Progenitor cell of endocrine pancreas (in vitro differentiated cells): ENCODE measurements around the gene LRAT. TPM values are rescaled to one million over a fixed set of nuclear protein-coding genes. Genes with fewer than 3 reads are reported as not detected.
"Not testable (repeated sequence)": the region's sequence is repeated elsewhere in the genome, so short reads cannot be mapped to it uniquely, and the experiment has no call there.

ENCODE experiments used
- DNase-seq: peaks from one replicate; pipeline ENCODE4 v3.0.0; 2021; ENCODE audit warnings: low spot score; ENCODE audit not compliant: unreplicated experiment
- H3K27ac Mint-ChIP-seq: 2 replicates; pipeline ENCODE4 v1.8.0; 2021; ENCODE audit warnings: mild to moderate bottlenecking, moderate library complexity, mixed read lengths
- H3K27me3 Mint-ChIP-seq: 2 replicates; pipeline ENCODE4 v1.8.0; 2021; ENCODE audit warnings: mixed read lengths
- H3K36me3 Mint-ChIP-seq: 2 replicates; pipeline ENCODE4 v1.8.0; 2022; ENCODE audit warnings: mixed read lengths; ENCODE audit not compliant: insufficient read depth
- H3K4me1 Mint-ChIP-seq: 2 replicates; pipeline ENCODE4 v1.8.0; 2021; ENCODE audit warnings: low read depth, mixed read lengths
- H3K4me3 Mint-ChIP-seq: 2 replicates; pipeline ENCODE4 v1.8.0; 2021; ENCODE audit warnings: low read depth, mild to moderate bottlenecking, moderate library complexity, mixed read lengths
- H3K9me3 Mint-ChIP-seq: 2 replicates; pipeline ENCODE4 v1.8.0; 2021; ENCODE audit warnings: low read depth, mixed read lengths
- total RNA-seq: library from RNA; stranded (reverse); gene quantifications from 2 replicates; pipeline ENCODE4 v1.2.1, GENCODE V29; 2021
- TF ChIP-seq, protein P1 (sequence below): fragments of 200-600 bp; sonication (generic); IDR thresholded peaks from one replicate; pipeline ENCODE4 v1.5.0; 2021; ENCODE audit warnings: antibody characterized with exemption, mild to moderate bottlenecking; ENCODE audit not compliant: unreplicated experiment

LRAT gene
- total RNA-seq, 1 donor from 2014 or later = 22.6 TPM

DNA sequence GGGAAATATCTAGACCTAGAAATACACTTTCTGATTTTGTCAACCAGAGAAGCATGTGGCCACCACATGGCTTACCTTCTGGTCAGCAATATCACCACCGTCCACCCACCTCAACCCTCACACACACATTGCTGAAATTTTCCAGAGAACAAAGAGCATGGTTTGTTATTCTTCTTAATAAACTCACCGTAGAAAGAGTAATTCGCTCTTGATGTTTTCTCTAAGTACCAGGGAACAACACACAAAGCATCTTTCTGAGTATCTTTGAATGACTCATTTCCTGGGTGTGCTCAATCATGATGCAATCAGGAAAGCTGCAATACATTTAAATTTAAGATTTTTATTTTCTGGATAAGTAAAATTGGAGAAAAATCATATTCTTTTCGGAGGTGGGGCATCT lies 24.7 kb upstream of the LRAT start:
- H3K9me3 Mint-ChIP-seq = no peaks in the 10 kb centered on the region
- TF ChIP-seq, protein P1, sequence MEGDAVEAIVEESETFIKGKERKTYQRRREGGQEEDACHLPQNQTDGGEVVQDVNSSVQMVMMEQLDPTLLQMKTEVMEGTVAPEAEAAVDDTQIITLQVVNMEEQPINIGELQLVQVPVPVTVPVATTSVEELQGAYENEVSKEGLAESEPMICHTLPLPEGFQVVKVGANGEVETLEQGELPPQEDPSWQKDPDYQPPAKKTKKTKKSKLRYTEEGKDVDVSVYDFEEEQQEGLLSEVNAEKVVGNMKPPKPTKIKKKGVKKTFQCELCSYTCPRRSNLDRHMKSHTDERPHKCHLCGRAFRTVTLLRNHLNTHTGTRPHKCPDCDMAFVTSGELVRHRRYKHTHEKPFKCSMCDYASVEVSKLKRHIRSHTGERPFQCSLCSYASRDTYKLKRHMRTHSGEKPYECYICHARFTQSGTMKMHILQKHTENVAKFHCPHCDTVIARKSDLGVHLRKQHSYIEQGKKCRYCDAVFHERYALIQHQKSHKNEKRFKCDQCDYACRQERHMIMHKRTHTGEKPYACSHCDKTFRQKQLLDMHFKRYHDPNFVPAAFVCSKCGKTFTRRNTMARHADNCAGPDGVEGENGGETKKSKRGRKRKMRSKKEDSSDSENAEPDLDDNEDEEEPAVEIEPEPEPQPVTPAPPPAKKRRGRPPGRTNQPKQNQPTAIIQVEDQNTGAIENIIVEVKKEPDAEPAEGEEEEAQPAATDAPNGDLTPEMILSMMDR = no peak
- H3K27ac Mint-ChIP-seq = peak overlapping the region; percentile 14

DNA sequence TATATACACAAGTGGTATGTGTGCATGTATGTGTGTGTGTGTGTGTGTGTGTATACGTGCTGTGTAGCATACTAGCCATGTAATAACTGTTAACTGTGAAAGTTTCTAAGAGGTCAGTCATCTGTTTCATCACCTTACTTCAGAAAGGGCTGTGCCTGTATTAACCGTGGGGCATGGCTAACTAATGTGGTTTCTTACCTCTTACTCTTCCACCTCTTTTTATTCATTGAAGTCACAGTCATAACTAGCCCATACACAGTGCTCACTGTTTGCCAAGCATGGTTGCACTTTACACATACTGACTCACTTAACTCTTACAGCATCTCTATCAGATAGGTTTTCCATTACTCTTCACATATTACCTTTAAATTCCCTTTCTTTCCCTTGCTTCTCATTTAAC lies 23.7 kb upstream of the LRAT start:
- Mint-ChIP-seq H3K36me3 (no peaks in the 10 kb centered on the region), H3K9me3 (no peaks in the 10 kb centered on the region), H3K27ac (no peak overlapping the region), H3K4me3 (no peak overlapping the region), H3K4me1 (peaks cover 6% of the 10 kb centered on the region), H3K27me3 (peaks cover 3% of the 10 kb centered on the region)
- TF ChIP-seq, protein P1 = no peak
- DNase-seq = no peak

More for the DNA sequence above, 24.7 kb upstream of the LRAT start:
- Mint-ChIP-seq H3K36me3 (no peaks in the 10 kb centered on the region), H3K4me3 (no peak overlapping the region), H3K27me3 (no peaks in the 10 kb centered on the region), H3K4me1 (peaks cover 12% of the 10 kb centered on the region)
- DNase-seq = no peak

DNA sequence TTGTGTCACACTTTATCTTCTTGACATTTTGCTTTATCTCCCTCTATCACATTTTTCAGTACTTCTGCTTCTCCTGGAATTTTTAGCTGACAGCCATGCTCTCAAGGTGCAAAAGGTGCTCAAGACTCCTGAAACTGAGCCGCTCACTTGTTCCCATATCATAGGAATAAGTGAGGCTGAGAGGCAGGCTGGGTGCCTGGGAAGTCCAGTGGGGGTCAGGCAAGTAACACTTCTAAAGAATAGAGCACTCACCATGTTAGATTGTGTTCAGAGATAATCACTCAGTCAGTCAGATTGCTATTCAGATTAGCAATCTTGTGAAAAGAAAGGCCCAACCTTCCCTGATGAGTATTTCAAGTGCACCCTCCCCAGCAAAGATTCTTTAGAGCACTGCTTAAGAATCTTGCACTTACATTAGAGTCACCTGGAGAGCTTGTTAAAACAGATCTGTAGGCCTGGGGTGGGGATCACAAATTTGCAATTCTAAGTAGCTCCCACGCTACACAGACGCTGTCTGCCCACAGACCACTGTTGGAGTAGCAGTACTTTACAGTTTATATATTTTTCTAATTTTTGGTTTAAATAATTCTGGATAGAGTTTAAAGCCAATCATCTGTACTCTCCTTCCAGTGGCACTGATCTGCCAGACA lies 23.1 kb upstream of the LRAT start:
- DNase-seq = no peak
- no peaks in the 10 kb centered on the region for H3K36me3 Mint-ChIP-seq
- H3K4me1 Mint-ChIP-seq = peaks cover 6% of the 10 kb centered on the region
- H3K27ac Mint-ChIP-seq = no peak overlapping the region
- no peak overlapping the region for H3K4me3 Mint-ChIP-seq
- H3K27me3 Mint-ChIP-seq = peaks cover 3% of the 10 kb centered on the region
- no peaks in the 10 kb centered on the region for H3K9me3 Mint-ChIP-seq
- TF ChIP-seq, protein P1 = no peak

DNA sequence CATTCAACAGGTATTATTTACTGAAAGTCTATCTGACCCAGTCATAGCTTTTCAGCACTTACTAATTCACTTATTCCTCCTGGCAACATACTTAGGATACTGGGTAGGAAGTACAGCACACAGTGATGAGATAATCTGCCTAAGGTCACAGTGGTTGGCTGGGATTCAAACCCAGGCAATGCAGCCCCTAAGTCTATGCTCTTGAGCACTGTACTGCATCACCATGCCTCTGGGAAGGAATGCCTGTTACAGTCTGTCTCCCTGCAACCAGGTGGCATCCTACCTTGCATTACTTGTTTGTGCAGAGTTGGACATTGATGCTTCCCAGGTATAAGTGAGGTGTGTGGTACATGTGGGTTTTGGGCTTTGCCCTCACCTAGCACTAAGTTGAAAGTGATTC lies 21.5 kb upstream of the LRAT start:
- no peak overlapping the region for H3K27ac Mint-ChIP-seq
- peaks cover 10% of the 10 kb centered on the region for H3K4me1 Mint-ChIP-seq
- peaks cover 3% of the 10 kb centered on the region for H3K27me3 Mint-ChIP-seq
- no peak for DNase-seq
- no peaks in the 10 kb centered on the region for H3K9me3 Mint-ChIP-seq
- H3K4me3 Mint-ChIP-seq = no peak overlapping the region
- no peaks in the 10 kb centered on the region for H3K36me3 Mint-ChIP-seq
- TF ChIP-seq, protein P1 = no peak

DNA sequence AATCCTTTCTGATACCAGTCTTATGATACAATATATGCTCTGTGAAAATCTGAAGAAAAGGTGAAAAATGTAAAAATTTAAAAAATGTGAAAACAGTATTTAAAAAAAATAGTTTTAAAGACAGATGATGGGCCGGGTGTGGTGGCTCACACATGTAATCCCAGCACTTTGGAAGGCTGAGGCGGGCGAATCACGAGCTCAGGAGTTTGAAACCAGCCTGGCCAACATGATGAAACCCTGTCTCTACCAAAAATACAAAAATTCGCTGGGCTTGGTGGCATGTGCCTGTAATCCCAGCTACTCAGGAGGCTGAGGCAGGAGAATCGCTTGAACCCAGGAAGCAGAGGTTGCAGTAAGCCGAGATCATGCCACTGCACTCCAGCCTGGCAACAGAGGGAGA lies 20.2 kb upstream of the LRAT start:
- peaks cover 20% of the 10 kb centered on the region for H3K4me1 Mint-ChIP-seq
- H3K27ac Mint-ChIP-seq, H3K4me3 Mint-ChIP-seq, DNase-seq, H3K9me3 Mint-ChIP-seq, H3K27me3 Mint-ChIP-seq, H3K36me3 Mint-ChIP-seq: not testable (repeated sequence)

DNA sequence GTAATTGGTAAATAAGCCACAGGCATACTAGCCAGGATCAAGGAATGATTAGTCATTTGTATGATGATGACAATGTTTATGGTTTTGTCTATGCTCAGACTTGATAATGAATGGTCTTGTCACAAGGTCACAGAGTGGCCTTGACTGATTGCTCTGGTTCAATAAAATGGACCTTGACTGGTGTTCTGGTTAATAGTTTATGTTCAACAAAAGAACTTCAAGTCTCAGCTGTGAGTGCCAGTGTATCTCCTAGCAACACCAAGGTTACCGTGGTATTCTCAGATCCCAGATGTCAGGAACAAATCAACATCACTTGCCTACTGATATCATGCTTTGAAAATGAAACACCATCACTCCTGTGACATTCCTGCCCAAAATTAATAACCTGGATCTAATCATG lies 16.3 kb upstream of the LRAT start:
- Mint-ChIP-seq H3K27ac (peak overlapping the region; percentile 13), H3K27me3 (peaks cover 3% of the 10 kb centered on the region), H3K36me3 (no peaks in the 10 kb centered on the region), H3K9me3 (no peaks in the 10 kb centered on the region), H3K4me1 (peaks cover 20% of the 10 kb centered on the region), H3K4me3 (no peak overlapping the region)
- TF ChIP-seq, protein P1 = no peak
- no peak for DNase-seq
